ENCODE data around the gene SCFD1.
"Not testable (repeated sequence)": the region's sequence is repeated elsewhere in the genome, so short reads cannot be mapped to it uniquely, and the experiment has no call there.

Gene SCFD1

GRCh38 chr14:30614155-30614554 is 8.0 kb upstream of the SCFD1 start:
- no peak for DNase-seq (ENCODE audit: low read depth)

GRCh38 chr14:30620178-30620577 is 1.9 kb upstream of the SCFD1 start:
- no peak for DNase-seq (ENCODE audit: low read depth)

- no peak for DNase-seq (ENCODE audit: low read depth)
Measured at GRCh38 chr14:30621354-30621939, 672 bp upstream of the SCFD1 start.

GRCh38 chr14:30623412-30624131 is 1.5 kb downstream of the SCFD1 start:
- no peak for DNase-seq (ENCODE audit: low read depth)

- no peak for DNase-seq (ENCODE audit: low read depth)
Measured at GRCh38 chr14:30624132-30624423, 2.0 kb downstream of the SCFD1 start.

- no peak for DNase-seq (ENCODE audit: low read depth)
Measured at GRCh38 chr14:30625533-30625932, 3.4 kb downstream of the SCFD1 start.

- DNase-seq (ENCODE audit: low read depth): not testable (repeated sequence)
Measured at GRCh38 chr14:30629432-30629831, 7.3 kb downstream of the SCFD1 start.

GRCh38 chr14:30630248-30630647 is 8.1 kb downstream of the SCFD1 start:
- DNase-seq (ENCODE audit: low read depth): no peak

GRCh38 chr14:30632730-30633129 is 10.6 kb downstream of the SCFD1 start:
- DNase-seq (ENCODE audit: low read depth): no peak

- DNase-seq (ENCODE audit: low read depth): no peak
Measured at GRCh38 chr14:30638926-30639325, 16.8 kb downstream of the SCFD1 start.

GRCh38 chr14:30641207-30641606 is 19.1 kb downstream of the SCFD1 start:
- DNase-seq (ENCODE audit: low read depth): no peak

GRCh38 chr14:30644462-30644861 is 22.3 kb downstream of the SCFD1 start:
- not testable (repeated sequence) for DNase-seq (ENCODE audit: low read depth)

- no peak for DNase-seq (ENCODE audit: low read depth)
Measured at GRCh38 chr14:30645600-30645999, 23.5 kb downstream of the SCFD1 start.

GRCh38 chr14:30648471-30648870 is 26.4 kb downstream of the SCFD1 start:
- DNase-seq (ENCODE audit: low read depth): no peak

GRCh38 chr14:30651937-30652336 is 29.8 kb downstream of the SCFD1 start:
- DNase-seq (ENCODE audit: low read depth): no peak

GRCh38 chr14:30655124-30655523 is 33.0 kb downstream of the SCFD1 start:
- DNase-seq (ENCODE audit: low read depth): no peak

GRCh38 chr14:30655658-30656057 is 33.5 kb downstream of the SCFD1 start:
- no peak for DNase-seq (ENCODE audit: low read depth)

- peak; percentile 17 for DNase-seq (ENCODE audit: low read depth)
Measured at GRCh38 chr14:30656190-30656632, 34.1 kb downstream of the SCFD1 start.

- no peak for DNase-seq (ENCODE audit: low read depth)
Measured at GRCh38 chr14:30657050-30657449, 34.9 kb downstream of the SCFD1 start.

- DNase-seq (ENCODE audit: low read depth): no peak
Measured at GRCh38 chr14:30657606-30658163, 35.6 kb downstream of the SCFD1 start.

GRCh38 chr14:30658645-30659044 is 36.5 kb downstream of the SCFD1 start:
- DNase-seq (ENCODE audit: low read depth): no peak

- DNase-seq (ENCODE audit: low read depth): no peak
Measured at GRCh38 chr14:30669594-30669993, 47.5 kb downstream of the SCFD1 start.

GRCh38 chr14:30673071-30673470 is 51.0 kb downstream of the SCFD1 start:
- DNase-seq (ENCODE audit: low read depth): no peak

- DNase-seq (ENCODE audit: low read depth): no peak
Measured at GRCh38 chr14:30678926-30679431, 56.9 kb downstream of the SCFD1 start.
